GM12873 (cell line): Measurements from ENCODE around the gene CACNA1H.

Experiments
- CTCF ChIP-seq: IDR thresholded peaks from 2 replicates; pipeline ENCODE4 v1.5.1; 2012; ENCODE audit warnings: low read depth, mild to moderate bottlenecking, moderate library complexity, low read length, control low read depth; ENCODE audit not compliant: insufficient read depth; ENCODE audit errors: missing control alignments

Gene CACNA1H

GRCh38 chr16:1194665-1195392 is 41.9 kb downstream of the CACNA1H start:
- peak; percentile 54 for TF ChIP-seq CTCF

DNA sequence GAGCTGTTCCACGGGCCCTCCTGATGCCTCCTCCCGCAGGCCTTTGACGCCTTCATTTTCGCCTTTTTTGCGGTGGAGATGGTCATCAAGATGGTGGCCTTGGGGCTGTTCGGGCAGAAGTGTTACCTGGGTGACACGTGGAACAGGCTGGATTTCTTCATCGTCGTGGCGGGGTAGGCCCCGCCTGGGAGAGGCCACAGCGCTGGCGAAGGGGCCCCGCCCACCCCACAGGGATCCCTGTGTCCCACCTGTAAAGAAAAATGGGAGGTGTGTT is 42.4 kb downstream of the CACNA1H start:
- no peak for TF ChIP-seq CTCF

GRCh38 chr16:1196494-1196893 is 43.6 kb downstream of the CACNA1H start:
- no peak for TF ChIP-seq CTCF

- TF ChIP-seq CTCF = no peak
Measured at GRCh38 chr16:1197237-1197866, 44.4 kb downstream of the CACNA1H start.

DNA sequence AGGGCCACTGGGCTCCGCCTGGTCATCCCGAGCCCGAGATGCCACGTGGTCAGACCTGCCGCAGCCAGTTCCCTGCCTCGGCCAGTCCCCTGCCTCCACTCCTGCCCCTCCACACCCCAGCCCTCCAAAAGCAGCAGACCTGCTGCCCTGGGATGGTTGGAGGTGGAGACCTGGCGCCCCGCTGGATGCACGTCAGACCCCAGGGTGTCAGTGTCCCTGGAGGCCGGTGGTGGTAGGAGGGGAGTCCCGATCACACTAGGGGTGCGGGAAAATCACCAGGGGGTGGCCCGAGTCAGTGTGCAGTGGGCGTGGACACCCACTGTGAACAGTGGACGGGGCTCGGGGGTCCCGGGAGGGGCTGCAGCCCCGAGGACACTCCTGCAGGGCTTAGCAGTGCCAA is 45.3 kb downstream of the CACNA1H start:
- TF ChIP-seq CTCF = no peak

DNA sequence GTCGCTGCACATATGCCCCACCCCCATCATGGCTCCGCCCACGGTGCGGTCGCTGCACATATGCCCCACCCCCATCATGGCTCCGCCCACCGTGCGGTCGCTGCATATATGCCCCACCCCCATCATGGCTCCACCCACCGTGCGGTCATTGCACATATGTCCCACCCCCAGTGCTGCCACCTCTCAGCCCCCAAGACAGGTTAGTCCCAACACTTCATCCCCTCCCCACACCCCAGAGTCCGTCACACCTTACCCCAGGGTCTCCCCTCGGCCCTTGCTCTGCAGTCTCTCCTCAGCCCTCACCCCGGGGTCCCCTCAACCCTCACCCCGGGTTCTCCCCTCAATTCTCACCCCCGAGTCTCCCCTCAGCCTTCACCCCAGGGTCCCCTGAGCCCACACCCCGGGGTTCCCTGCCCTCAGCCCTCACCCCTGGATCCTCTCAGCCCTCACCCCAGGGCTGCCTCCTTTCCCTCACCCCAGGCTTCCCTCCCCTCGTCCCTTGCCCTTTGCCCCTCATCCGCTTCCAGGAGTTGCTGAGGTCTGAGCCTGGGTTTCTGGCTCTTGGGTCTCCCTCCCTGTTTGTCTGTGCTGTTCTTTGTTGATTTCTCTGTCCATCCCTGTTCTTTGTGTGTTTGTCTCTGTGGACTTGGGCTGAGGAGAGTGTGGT is 46.6 kb downstream of the CACNA1H start:
- no peak for TF ChIP-seq CTCF

DNA sequence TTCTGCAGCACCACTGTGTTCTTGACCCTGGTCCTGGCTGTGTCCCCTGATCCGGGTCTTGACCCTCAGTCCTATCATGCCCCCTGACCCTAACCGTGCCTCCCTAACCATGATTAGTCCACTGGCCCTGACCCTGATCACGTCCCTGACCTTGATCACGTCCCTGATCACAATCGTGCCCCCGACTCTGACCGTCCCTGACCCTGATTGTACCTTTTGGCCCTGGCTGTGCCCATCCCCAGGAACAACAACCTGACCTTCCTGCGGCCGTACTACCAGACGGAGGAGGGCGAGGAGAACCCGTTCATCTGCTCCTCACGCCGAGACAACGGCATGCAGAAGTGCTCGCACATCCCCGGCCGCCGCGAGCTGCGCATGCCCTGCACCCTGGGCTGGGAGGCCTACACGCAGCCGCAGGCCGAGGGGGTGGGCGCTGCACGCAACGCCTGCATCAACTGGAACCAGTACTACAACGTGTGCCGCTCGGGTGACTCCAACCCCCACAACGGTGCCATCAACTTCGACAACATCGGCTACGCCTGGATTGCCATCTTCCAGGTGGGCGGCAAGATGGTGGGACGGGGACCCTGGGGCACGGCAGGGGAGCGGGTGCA is 47.2 kb downstream of the CACNA1H start:
- TF ChIP-seq CTCF = no peak
